Measurements from ENCODE around the gene MRPL12. TPM values are rescaled to one million over a fixed set of nuclear protein-coding genes. Genes with fewer than 3 reads are reported as not detected.

The MRPL12 gene
- total RNA-seq, 1 experiment from 2014 or later: 93.7 TPM

DNA sequence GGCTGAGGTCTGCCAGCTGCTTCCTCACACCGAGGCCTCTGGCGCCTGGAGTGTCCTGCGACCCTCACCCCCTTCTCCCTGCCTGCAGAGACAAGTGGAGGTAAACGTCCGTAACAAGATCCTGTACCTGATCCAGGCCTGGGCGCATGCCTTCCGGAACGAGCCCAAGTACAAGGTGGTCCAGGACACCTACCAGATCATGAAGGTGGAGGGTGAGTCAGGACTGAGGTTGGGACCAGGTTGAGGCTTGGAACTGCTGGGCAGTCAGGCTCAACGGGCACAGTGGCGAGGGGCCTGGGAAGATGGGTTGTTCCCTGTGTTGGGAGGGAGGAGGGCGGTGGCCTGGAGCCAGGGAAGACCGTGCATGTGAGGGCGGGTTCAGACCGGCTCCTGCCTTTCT, 14.6 kb upstream of the MRPL12 start:
- Histone ChIP-seq H3K27me3 (no peaks in the 10 kb centered on the region), H3K27ac (no peak overlapping the region), H3K4me1 (peaks cover 7% of the 10 kb centered on the region; the same call in 1 of the 2 replicates), H3K9me3 (replicated peaks) (no peaks in the 10 kb centered on the region), H3K4me3 (no peak overlapping the region), H3K36me3 (peaks cover 62% of the 10 kb centered on the region)
- DNase-seq: no peak

DNA sequence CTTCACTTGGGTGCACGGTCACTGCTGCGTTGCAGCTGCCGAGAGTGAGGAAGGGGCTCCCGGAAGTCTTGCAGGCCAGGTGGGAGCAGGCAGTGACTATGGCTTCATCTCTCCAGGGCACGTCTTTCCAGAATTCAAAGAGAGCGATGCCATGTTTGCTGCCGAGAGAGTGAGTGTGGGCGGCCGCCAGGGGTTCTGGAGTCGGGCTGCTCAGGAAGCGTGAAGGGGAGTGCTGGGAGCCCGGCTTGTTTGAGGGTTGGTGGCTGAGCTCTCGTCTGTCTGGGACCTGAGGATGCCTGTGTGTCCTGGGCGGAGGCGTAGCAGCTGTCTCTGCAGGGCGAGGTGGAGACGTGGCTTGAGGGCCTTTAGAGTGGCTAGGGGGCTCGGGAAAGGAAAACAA, 13.1 kb upstream of the MRPL12 start:
- no peak overlapping the region for H3K27ac ChIP-seq
- no peaks in the 10 kb centered on the region; the same call in 1 of the 2 replicates for H3K4me1 ChIP-seq
- no peaks in the 10 kb centered on the region for H3K27me3 ChIP-seq
- peaks cover 76% of the 10 kb centered on the region for H3K36me3 ChIP-seq
- H3K4me3 ChIP-seq: no peak overlapping the region
- DNase-seq: no peak
- H3K9me3 ChIP-seq (replicated peaks): no peaks in the 10 kb centered on the region

DNA sequence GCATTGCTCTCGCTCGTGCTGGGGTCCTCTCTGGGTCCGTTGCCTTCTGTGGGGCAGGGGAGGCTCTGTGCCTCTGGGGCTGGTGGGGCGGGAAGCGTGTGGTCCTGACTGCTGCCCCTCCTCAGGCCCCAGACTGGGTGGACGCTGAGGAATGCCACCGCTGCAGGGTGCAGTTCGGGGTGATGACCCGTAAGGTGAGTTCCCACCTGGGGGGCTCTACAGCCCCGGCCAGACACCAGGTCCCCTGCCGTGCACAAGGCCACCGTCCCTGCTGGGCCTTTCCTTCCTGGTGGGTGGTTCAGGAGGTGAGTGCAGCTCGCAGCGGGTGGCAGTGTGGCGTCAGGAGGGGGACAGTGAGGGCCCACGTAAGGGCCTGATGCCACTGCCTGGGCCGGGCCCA, 12.6 kb upstream of the MRPL12 start:
- Histone ChIP-seq H3K27ac (no peak overlapping the region), H3K4me1 (no peaks in the 10 kb centered on the region), H3K4me3 (no peak overlapping the region), H3K27me3 (no peaks in the 10 kb centered on the region), H3K9me3 (replicated peaks) (no peaks in the 10 kb centered on the region), H3K36me3 (peaks cover 81% of the 10 kb centered on the region)
- DNase-seq: no peak

GRCh38 chr17:81691196-81691595, 12.0 kb upstream of the MRPL12 start:
- Histone ChIP-seq H3K36me3 (peaks cover 84% of the 10 kb centered on the region), H3K4me1 (no peaks in the 10 kb centered on the region), H3K9me3 (replicated peaks) (no peaks in the 10 kb centered on the region), H3K4me3 (no peak overlapping the region), H3K27me3 (no peaks in the 10 kb centered on the region), H3K27ac (no peak overlapping the region)
- DNase-seq: no peak

DNA sequence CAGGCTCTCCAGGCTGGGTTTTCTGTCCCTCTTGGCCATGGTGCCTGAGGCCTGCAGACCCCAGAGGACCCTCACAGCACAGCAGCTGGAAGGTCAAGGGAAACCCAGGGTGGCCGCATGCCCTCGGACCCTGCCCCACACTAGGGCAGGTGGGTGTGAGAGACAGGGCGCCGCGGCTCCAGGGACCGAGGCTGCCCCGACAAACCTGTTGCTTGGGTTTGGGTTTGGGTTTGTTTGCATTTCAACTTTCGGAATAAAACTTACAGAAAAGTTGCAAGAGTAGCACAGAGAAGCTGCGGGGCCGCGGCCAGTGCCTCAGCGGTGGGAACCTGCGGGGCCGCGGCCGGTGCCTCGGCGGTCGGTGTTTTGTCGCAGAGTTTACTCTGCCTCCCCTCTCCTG, 11.6 kb upstream of the MRPL12 start:
- Histone ChIP-seq H3K36me3 (peaks cover 86% of the 10 kb centered on the region), H3K27ac (no peak overlapping the region)

GRCh38 chr17:81693509-81694210, 9.5 kb upstream of the MRPL12 start:
- no peaks in the 10 kb centered on the region for H3K27me3 ChIP-seq
- peaks cover 94% of the 10 kb centered on the region for H3K36me3 ChIP-seq
- no peak overlapping the region for H3K27ac ChIP-seq
- no peak for DNase-seq
- H3K4me3 ChIP-seq: no peak overlapping the region
- no peaks in the 10 kb centered on the region for H3K9me3 ChIP-seq (replicated peaks)
- H3K4me1 ChIP-seq: no peaks in the 10 kb centered on the region

More for the DNA sequence above, 11.6 kb upstream of the MRPL12 start:
- Histone ChIP-seq H3K4me1 (no peaks in the 10 kb centered on the region), H3K9me3 (replicated peaks) (no peaks in the 10 kb centered on the region), H3K4me3 (no peak overlapping the region), H3K27me3 (no peaks in the 10 kb centered on the region)
- DNase-seq: no peak

DNA sequence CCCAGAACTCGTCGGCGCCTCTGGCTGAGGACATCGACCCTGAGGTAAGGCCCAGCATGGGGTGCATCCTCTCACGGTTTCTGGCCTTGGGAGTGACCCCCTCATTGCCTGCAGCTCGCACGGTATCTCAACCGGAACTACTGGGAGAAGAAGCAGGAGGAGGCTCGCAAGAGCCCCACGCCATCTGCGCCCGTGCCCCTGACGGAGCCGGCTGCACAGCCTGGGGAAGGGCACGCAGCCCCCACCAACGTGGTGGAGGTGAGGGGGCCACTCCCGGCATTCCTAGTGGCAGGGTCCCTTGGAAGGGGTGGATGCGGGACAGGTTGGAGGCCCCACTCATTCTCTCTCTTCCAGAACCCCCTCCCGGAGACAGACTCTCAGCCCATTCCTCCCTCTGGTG, 8.4 kb upstream of the MRPL12 start:
- H3K27me3 ChIP-seq: no peaks in the 10 kb centered on the region
- no peaks in the 10 kb centered on the region for H3K9me3 ChIP-seq (replicated peaks)
- H3K27ac ChIP-seq: no peak overlapping the region
- H3K4me1 ChIP-seq: no peaks in the 10 kb centered on the region
- H3K4me3 ChIP-seq: no peak overlapping the region
- peaks cover 94% of the 10 kb centered on the region for H3K36me3 ChIP-seq
- no peak for DNase-seq

DNA sequence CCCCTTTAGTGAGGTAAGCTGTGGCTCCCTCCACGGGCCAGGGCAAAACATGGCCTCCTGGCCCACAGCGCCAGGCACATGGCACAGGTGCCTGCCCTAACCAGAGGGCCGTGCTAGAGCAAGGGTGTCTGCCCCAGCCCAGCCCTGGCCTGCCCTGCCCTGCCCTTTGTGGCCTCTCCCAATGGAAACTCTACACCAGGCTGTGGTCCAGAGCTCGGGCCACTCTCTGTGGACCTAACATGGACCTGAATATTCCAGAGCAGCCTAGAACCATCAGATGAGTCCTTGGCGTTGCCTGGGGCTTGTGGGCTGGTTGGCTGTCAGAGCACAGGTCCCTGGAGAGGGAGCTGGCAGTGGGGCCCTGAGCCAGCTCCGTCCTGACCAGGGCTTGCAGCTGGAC, 8.0 kb upstream of the MRPL12 start:
- peaks cover 91% of the 10 kb centered on the region for H3K36me3 ChIP-seq
- H3K27me3 ChIP-seq: no peaks in the 10 kb centered on the region
- H3K4me3 ChIP-seq: no peak overlapping the region
- H3K27ac ChIP-seq: no peak overlapping the region
- no peak for DNase-seq
- H3K9me3 ChIP-seq (replicated peaks): no peaks in the 10 kb centered on the region
- H3K4me1 ChIP-seq: no peaks in the 10 kb centered on the region

DNA sequence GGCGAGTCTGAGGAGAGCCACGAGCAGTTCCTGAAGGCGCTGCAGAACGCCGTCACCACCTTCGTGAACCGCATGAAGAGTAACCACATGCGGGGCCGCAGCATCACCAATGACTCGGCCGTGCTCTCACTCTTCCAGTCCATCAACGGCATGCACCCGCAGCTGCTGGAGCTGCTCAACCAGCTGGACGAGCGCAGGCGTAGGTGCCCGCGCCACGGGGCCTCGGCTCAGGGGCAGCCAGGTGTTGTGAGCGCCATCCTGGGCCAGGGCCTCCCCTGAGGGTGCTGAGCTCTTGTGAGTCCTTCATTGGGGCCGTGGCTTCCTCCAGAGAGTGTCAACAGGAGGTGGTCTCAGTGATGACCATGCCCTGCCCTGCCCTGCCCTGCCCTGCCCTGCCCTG, 7.4 kb upstream of the MRPL12 start:
- peaks cover 87% of the 10 kb centered on the region for H3K36me3 ChIP-seq

DNA sequence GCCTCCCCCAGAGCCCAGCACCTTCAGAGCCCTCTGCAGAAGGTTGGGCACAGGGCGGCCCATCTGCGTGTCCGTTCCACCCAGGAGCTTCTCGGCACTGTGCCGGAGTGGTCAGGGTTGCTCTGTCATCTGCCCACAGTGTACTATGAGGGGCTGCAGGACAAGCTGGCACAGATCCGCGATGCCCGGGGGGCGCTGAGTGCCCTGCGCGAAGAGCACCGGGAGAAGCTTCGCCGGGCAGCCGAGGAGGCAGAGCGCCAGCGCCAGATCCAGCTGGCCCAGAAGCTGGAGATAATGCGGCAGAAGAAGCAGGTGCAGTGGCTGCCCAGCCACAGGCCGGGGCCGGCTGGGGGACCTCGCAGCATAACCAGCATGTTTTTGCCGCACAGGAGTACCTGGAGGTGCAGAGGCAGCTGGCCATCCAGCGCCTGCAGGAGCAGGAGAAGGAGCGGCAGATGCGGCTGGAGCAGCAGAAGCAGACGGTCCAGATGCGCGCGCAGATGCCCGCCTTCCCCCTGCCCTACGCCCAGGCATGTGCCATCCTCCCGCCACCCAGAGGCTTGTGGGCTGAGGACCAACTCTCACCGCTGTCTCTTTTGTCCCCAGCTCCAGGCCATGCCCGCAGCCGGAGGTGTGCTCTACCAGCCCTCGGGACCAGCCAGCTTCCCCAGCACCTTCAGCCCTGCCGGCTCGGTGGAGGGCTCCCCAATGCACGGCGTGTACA, 6.8 kb upstream of the MRPL12 start:
- no peak for DNase-seq
- Histone ChIP-seq H3K4me3 (no peak overlapping the region), H3K27me3 (no peaks in the 10 kb centered on the region), H3K9me3 (replicated peaks) (no peaks in the 10 kb centered on the region), H3K27ac (no peak overlapping the region), H3K36me3 (peaks cover 88% of the 10 kb centered on the region), H3K4me1 (no peaks in the 10 kb centered on the region)

More for the DNA sequence above, 7.4 kb upstream of the MRPL12 start:
- no peaks in the 10 kb centered on the region for H3K4me1 ChIP-seq
- H3K9me3 ChIP-seq (replicated peaks): no peaks in the 10 kb centered on the region
- no peak overlapping the region for H3K27ac ChIP-seq
- no peak overlapping the region for H3K4me3 ChIP-seq
- DNase-seq: no peak
- H3K27me3 ChIP-seq: no peaks in the 10 kb centered on the region

DNA sequence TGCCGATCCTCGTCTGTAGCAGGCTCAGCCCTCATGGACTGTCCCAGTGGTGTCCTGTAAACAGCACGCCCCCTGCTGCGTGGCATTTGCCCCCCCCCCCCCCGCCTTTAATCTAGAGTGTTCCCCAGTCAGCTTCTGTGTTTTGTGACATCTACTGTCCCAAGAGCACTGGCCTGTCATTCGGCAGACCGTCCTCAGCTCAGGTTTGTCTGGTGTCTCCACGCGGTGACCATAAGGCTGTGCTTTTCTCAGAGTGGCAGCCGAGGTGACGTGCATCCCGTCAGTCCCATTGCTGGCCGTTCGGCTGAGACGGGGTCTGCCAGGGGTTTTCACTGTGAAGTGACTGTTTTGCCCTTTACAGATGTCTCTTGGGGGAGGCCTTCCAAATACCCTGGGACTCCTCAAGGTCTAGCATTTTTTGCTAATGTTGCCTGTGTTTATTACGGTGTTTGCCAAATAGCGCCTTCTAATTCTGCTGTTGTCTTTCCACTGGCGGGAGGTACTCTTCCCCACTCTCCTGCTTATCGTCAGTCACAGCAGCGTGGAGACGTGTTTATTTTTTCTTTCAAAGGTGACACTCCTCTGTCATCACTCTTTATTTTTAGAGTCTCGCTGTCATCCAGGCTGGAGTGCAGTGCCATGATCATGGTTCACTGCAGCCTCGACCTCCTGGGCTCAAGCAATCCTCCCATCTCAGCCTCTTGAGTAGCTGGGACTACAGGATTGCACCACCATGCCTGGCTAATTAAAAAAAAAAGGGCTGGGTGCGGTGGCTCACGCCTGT, 5.7 kb upstream of the MRPL12 start:
- no peak overlapping the region for H3K27ac ChIP-seq
- H3K4me1 ChIP-seq: no peaks in the 10 kb centered on the region; the same call in 1 of the 2 replicates
- no peak overlapping the region for H3K4me3 ChIP-seq
- H3K9me3 ChIP-seq (replicated peaks): no peaks in the 10 kb centered on the region
- DNase-seq: no peak
- H3K36me3 ChIP-seq: peaks cover 83% of the 10 kb centered on the region
- H3K27me3 ChIP-seq: no peaks in the 10 kb centered on the region

- H3K27ac ChIP-seq: no peak overlapping the region
- no peak for DNase-seq
Measured at GRCh38 chr17:81700353-81701287, 2.5 kb upstream of the MRPL12 start.

DNA sequence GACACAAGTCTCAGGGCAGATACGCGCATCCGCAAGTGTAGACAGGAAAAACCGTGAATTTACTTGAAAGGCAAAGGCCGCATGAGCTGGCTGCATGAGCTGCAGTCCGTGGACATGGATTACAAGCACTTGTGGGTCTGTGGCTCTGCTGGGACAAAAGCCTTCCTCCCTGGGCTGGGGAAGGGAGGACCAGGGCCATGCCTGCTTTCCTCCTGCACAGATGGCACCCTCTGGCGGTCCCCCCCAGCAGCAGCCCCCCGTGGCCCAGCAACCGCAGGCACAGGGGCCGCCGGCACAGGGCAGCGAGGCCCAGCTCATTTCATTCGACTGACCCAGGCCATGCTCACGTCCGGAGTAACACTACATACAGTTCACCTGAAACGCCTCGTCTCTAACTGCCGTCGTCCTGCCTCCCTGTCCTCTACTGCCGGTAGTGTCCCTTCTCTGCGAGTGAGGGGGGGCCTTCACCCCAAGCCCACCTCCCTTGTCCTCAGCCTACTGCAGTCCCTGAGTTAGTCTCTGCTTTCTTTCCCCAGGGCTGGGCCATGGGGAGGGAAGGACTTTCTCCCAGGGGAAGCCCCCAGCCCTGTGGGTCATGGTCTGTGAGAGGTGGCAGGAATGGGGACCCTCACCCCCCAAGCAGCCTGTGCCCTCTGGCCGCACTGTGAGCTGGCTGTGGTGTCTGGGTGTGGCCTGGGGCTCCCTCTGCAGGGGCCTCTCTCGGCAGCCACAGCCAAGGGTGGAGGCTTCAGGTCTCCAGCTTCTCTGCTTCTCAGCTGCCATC, 1.7 kb upstream of the MRPL12 start:
- Histone ChIP-seq H3K4me1 (no peaks in the 10 kb centered on the region; the same call in 1 of the 2 replicates), H3K36me3 (peaks cover 65% of the 10 kb centered on the region), H3K4me3 (peak overlapping the region; percentile 92), H3K27ac (no peak overlapping the region), H3K27me3 (no peaks in the 10 kb centered on the region), H3K9me3 (replicated peaks) (no peaks in the 10 kb centered on the region)
- no peak for DNase-seq

More at GRCh38 chr17:81700353-81701287, 2.5 kb upstream of the MRPL12 start:
- Histone ChIP-seq H3K9me3 (replicated peaks) (no peaks in the 10 kb centered on the region), H3K27me3 (no peaks in the 10 kb centered on the region), H3K36me3 (peaks cover 65% of the 10 kb centered on the region), H3K4me3 (no peak overlapping the region), H3K4me1 (no peaks in the 10 kb centered on the region; the same call in 1 of the 2 replicates)

Measured in SJCRH30 (cell line).